Daoy (cell line): ENCODE measurements around the gene COL2A1. TPM values are rescaled to one million over a fixed set of nuclear protein-coding genes. Genes with fewer than 3 reads are reported as not detected.

Experiments used
- DNase-seq: peaks from one replicate; pipeline ENCODE4 v3.0.0-alpha.2; 2015; ENCODE audit warnings: low read depth
- total RNA-seq: library from RNA; depleted of rRNA; stranded (reverse); fragments of >200 nt; shearing (Covaris generic); gene quantifications from 2 replicates; pipeline ENCODE4 v1.2.3, GENCODE V29; 2014

COL2A1 gene
- total RNA-seq, 1 experiment from 2014 or later: 1.1 TPM

GRCh38 chr12:48012070-48012469, 7.8 kb upstream of the COL2A1 start:
- no peak for DNase-seq

GRCh38 chr12:48010366-48010970, 6.2 kb upstream of the COL2A1 start:
- no peak for DNase-seq

GRCh38 chr12:48009471-48009870, 5.2 kb upstream of the COL2A1 start:
- no peak for DNase-seq

- DNase-seq: no peak
Observed at GRCh38 chr12:48008950-48009349, 4.7 kb upstream of the COL2A1 start.

GRCh38 chr12:48008349-48008748, 4.1 kb upstream of the COL2A1 start:
- DNase-seq: no peak

- DNase-seq: no peak
Observed at GRCh38 chr12:48007206-48007605, 2.9 kb upstream of the COL2A1 start.

DNA sequence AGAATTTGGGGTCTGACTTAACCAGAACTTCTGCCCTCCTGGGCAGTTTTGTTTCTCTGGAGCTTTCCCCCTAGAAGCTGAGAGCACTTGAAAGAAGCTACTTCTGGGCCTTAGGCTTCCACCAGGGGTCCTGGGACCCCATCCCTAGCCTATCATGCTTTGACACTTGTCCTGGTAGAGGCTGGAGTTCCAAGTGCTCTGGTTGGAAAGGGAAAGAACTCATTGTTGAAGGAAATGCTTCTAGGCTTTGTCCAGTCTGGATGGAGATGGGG, 1.4 kb upstream of the COL2A1 start:
- DNase-seq: no peak

- DNase-seq: no peak
Observed at GRCh38 chr12:48005001-48005749, 899 bp upstream of the COL2A1 start.

DNA sequence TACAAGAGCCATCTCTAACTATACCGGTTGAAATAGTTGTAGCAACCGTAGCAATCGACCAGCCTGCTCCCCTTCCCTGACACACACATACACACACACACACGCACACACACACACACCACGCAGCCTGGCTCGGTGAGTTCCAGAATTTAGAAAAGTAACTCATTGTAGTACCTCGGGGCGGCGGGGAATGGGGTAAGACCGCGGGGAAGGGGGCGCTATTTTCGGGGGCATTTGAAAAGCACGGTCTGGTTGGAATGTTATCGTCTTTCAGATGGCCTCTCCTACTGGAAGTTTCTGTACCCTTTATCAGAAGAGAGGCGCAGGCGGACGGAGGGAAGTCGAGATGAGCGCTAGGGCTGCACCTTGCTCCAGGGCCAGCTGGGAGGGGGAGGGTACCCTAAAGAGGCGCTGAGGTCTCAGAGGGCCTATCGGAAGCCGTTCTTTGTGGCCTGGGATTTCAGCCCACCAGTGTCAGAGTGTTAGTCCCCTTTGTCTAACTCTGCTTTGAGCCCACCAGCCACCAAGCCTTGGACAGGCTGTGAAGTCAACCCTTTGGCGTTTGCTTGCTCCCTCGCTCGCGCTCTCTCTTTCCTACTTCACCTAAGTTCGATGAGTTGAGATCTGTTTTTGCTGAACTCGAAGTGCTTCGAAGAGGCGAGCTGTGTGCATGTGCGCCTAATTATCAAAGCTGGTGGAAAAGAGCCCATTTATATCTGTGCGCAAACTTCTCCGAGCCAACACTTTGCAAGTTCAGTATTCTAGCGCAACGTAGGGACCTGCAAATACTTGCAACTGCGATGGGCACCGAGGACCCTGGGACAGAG, 837 bp downstream of the COL2A1 start:
- no peak for DNase-seq

GRCh38 chr12:48002773-48003218, 1.5 kb downstream of the COL2A1 start:
- no peak for DNase-seq

GRCh38 chr12:48002414-48002730, 1.9 kb downstream of the COL2A1 start:
- DNase-seq: no peak

GRCh38 chr12:48001505-48002413, 2.5 kb downstream of the COL2A1 start:
- peak; percentile 58 for DNase-seq

DNA sequence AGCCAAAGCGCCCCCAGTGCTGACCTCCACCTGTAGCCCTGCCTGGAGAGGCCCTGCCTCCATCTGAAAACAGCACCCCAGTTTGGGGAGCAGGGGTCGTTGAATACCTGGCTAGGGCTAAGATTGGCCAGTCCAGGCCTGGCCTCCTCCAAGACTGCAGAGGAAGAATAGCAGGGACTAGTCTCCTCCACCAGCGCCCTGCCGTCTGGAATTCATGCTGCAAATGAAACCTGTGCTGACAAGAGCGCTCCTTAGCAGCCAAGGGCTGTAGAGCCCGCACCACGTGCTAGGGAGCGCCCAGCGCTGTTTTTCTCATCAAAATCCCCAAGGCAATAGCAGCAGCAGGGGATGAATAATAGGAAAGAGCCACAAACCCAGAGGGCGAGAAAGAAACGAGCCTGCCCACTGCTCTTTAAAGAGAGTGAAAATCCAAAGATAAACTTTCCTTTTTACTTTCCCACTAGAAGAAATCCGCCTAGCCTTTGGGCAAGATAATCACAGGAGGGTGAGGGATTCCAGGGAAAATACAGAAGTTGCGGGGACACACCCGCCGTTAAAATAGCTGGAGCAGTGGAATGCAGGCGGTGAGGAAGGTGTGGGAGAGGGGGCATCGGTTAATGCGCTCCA, 3.3 kb downstream of the COL2A1 start:
- DNase-seq: peak; percentile 63

DNA sequence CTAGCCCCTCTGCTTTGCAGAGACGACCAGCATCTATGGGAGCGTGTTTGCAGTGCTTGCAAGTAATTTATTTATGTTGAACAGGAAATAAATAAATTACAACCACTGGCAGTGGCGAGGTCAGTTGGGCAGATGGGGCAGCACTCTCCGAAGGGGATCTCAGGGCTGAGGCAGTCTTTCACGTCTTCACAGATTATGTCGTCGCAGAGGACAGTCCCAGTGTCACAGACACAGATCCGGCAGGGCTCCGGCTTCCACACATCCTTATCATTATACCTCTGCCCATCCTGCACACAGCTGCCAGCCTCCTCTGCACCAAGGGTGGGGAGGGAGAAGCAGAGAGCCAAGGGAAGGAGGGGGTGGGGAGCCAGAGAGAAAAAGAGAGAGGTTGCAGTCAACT, 4.5 kb downstream of the COL2A1 start:
- DNase-seq: no peak

GRCh38 chr12:47997321-47997720, 7.0 kb downstream of the COL2A1 start:
- no peak for DNase-seq

- no peak for DNase-seq
Observed at GRCh38 chr12:47995981-47996401, 8.3 kb downstream of the COL2A1 start.

- DNase-seq: no peak
Observed at GRCh38 chr12:47993491-47993890, 10.8 kb downstream of the COL2A1 start.

DNA sequence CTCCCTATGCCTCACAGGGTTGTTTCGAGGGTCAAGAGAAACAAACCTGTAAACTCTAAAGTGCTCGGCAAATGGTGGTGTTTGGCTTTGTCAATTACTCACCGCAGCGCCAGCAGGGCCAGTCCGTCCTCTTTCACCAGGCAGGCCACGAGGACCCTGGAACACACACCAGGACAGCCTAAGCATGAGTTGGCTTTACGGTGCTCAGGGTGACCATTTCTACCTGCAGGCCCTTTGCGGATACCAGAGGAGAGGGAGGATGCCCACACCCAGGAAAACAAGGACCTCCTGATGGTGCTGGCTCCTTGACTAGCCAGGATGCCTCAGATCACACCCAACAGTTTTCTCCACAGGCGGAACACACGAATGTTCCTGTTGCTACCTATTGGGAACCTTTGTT, 11.5 kb downstream of the COL2A1 start:
- no peak for DNase-seq

DNA sequence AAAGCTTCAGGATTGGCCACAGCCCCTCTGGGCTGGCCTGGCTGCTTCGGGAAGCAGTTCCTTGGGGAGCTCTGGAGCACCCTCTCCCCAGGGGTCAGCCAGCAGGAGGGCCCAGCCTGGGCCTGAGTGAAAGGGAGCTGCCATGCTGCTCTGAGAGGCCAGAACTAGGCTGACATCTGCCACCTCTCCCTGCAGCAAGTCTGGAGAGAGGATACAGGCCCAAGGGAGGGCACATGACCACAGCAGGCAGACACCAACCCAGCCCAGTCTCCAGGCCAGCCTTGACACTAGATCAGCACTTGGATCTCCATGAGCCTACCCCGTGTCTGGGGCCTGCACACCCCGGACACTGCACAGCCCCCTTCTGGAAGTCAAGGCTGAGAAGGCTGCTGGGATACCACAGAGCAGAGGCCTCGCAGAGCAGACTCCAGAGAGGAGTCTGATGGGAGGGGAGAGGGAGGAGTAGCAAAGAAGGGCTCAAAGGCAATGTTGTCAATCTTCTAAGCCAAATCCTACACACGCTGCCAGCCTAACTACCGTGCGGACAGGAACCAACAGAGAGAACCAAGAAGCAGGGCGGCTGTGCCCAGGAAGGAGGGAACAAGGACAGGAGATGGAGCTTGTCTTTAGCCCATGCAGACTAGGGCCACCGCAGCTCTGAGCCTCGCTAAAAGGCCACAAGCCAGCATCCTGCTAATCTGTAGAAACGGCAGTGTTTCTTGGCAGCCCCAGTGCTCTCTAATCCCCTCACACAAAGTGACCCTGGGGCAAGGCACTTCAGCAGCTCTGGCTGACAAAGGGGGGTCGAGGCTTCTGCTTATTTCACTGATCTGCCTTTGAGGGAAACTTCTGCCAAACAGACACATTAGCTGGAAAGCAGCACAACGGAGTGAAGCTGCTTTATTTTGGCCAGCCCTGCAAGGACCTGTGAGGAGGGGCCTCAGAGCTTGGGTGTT, 12.9 kb downstream of the COL2A1 start:
- DNase-seq: no peak

- no peak for DNase-seq
Observed at GRCh38 chr12:47990351-47991105, 13.7 kb downstream of the COL2A1 start.
